B cell (primary cell): ENCODE data around the gene SPTBN1. TPM values are rescaled to one million over a fixed set of nuclear protein-coding genes. Genes with fewer than 3 reads are reported as not detected.

Experiments used
- ATAC-seq: fragments of 200-7000 bp; cut with Tn5 transposase; one replicate; pipeline ENCODE4 v1.10.0; 2021; ENCODE audit warnings: low read depth, mild to moderate bottlenecking, moderate number of reproducible peaks, moderate library complexity
- CTCF ChIA-PET: fragments of 350-600 bp; sonication (Branson Sonifier 250); formaldehyde crosslinking; loops from one replicate; lab custom pipeline; 2021; ENCODE audit warnings: antibody characterized with exemption, inconsistent platforms; lab: Charles Lee
- POLR2A ChIA-PET: fragments of 350-600 bp; sonication (Branson Sonifier 250); formaldehyde crosslinking; loops from one replicate; lab custom pipeline; 2021; ENCODE audit warnings: antibody characterized with exemption; lab: Charles Lee
- DNase-seq: peaks from one replicate; pipeline ENCODE4 v3.0.0; 2013
- H2AFZ ChIP-seq: 2 replicates; pipeline ENCODE4 v1.6.1; 2012; ENCODE audit warnings: mild to moderate bottlenecking, low read depth, low read length; ENCODE audit not compliant: insufficient read depth, poor library complexity, severe bottlenecking
- H3K27ac ChIP-seq, 2 donors: 1 replicate in 1 of 2; 2 replicates in 1 of 2; pipeline ENCODE4 v1.5.1; 2012 to 2013; ENCODE audit warnings: low read length in 2 of 2, mild to moderate bottlenecking in 2 of 2, moderate library complexity in 1 of 2
- H3K27me3 ChIP-seq, 4 experiments: fragments of 200-600 bp in 1 of 4; sonication (generic) in 1 of 4; replicated peaks in 1 of 4; 1 replicate in 2 of 4; 2 replicates in 2 of 4; pipeline versions ENCODE4 v1.6.1 to v1.7.0; 2013 to 2016; ENCODE audit warnings: low read length in 3 of 4, mild to moderate bottlenecking in 2 of 4, mixed read lengths in 1 of 4, moderate library complexity in 1 of 4; ENCODE audit not compliant: insufficient read depth in 4 of 4, control insufficient read depth in 3 of 4; ENCODE audit errors: control extremely low read depth in 1 of 4
- H3K36me3 ChIP-seq, 2 experiments: replicated peaks in 1 of 2; 1 replicate in 1 of 2; 2 replicates in 1 of 2; pipeline versions ENCODE4 v1.6.1 to v1.7.1; 2013; ENCODE audit warnings: low read length in 1 of 2; ENCODE audit not compliant: insufficient read depth in 2 of 2, control insufficient read depth in 1 of 2; ENCODE audit errors: control extremely low read depth in 1 of 2, extremely low read depth in 1 of 2
- H3K4me1 ChIP-seq, 2 donors: fragments of 200-600 bp in 1 of 2; sonication (generic) in 1 of 2; 1 replicate in 1 of 2; 2 replicates in 1 of 2; pipeline versions ENCODE4 v1.5.1 to v1.6.1; 2013 to 2017; ENCODE audit warnings: low read length in 2 of 2; ENCODE audit not compliant: control insufficient read depth in 2 of 2, insufficient read depth in 2 of 2
- H3K4me2 ChIP-seq: replicated peaks from 2 replicates; pipeline ENCODE3; 2012; ENCODE audit warnings: mild to moderate bottlenecking, low read depth, low read length; ENCODE audit not compliant: poor library complexity, severe bottlenecking
- H3K4me3 ChIP-seq, 5 experiments: fragments of 200-600 bp in 1 of 5; sonication (generic) in 1 of 5; 1 replicate in 3 of 5; 2 replicates in 2 of 5; pipeline versions ENCODE4 v1.5.1 to v1.7.0; 2011 to 2016; ENCODE audit warnings: low read length in 4 of 5, mild to moderate bottlenecking in 4 of 5, low read depth in 2 of 5, control low read depth in 1 of 5, moderate library complexity in 1 of 5; ENCODE audit not compliant: insufficient read depth in 1 of 5; ENCODE audit errors: control extremely low read depth in 1 of 5, extremely low read depth in 1 of 5
- H3K79me2 ChIP-seq: fragments of 200-600 bp; sonication (generic); one replicate; pipeline ENCODE4 v1.6.0; 2016; ENCODE audit warnings: low read length; ENCODE audit not compliant: control insufficient read depth, insufficient read depth
- H3K9ac ChIP-seq: fragments of 200-600 bp; sonication (generic); 2 replicates; pipeline ENCODE4 v1.6.1; 2017; ENCODE audit warnings: mild to moderate bottlenecking, low read length, moderate library complexity
- H3K9me3 ChIP-seq, 3 donors: one replicate each; pipeline versions ENCODE4 v1.6.1 to v1.7.1; 2013; ENCODE audit warnings: low read length in 2 of 3; ENCODE audit not compliant: control insufficient read depth in 2 of 3, insufficient read depth in 1 of 3; ENCODE audit errors: control extremely low read depth in 1 of 3
- H4K20me1 ChIP-seq: 2 replicates; pipeline ENCODE4 v1.6.0; 2012; ENCODE audit warnings: mild to moderate bottlenecking, low read length; ENCODE audit not compliant: insufficient read depth, control insufficient read depth, poor library complexity, severe bottlenecking
- H3K27ac Mint-ChIP-seq: one replicate; pipeline ENCODE4 v1.8.0; 2021; ENCODE audit warnings: mixed read lengths
- H3K27me3 Mint-ChIP-seq: one replicate; pipeline ENCODE4 v1.8.0; 2021; ENCODE audit warnings: mixed read lengths
- H3K4me1 Mint-ChIP-seq: one replicate; pipeline ENCODE4 v1.8.0; 2021; ENCODE audit warnings: mixed read lengths
- H3K4me3 Mint-ChIP-seq: one replicate; pipeline ENCODE4 v1.8.0; 2021; ENCODE audit warnings: mixed read lengths
- H3K9me3 Mint-ChIP-seq: one replicate; pipeline ENCODE4 v1.8.0; 2022; ENCODE audit warnings: mixed read lengths; ENCODE audit not compliant: insufficient read depth
- CTCF ChIP-seq: fragments of 200-600 bp; IDR thresholded peaks from one replicate; pipeline ENCODE4 v1.8.0; 2022; ENCODE audit warnings: antibody characterized with exemption, mild to moderate bottlenecking
- EZH2 ChIP-seq: IDR thresholded peaks from 2 replicates; pipeline ENCODE4 v1.6.1; 2012; ENCODE audit warnings: borderline replicate concordance, low read depth, mild to moderate bottlenecking, moderate library complexity, low read length; ENCODE audit not compliant: insufficient read depth, poor library complexity, severe bottlenecking
- WGBS: methylation state at CpG from one replicate; pipeline ENCODE4 v1.1.5; 2013; ENCODE audit warnings: missing lambda C conversion rate; ENCODE audit not compliant: insufficient coverage; 5-methylcytosine and 5-hydroxymethylcytosine counted together
- intact Hi-C: fragments of 100-400 bp; cut with micrococcal nuclease; formaldehyde crosslinking; loops from one replicate; pipeline ENCODE4 v1.10.0; 2022
- polyA plus RNA-seq: library from polyadenylated mRNA; depleted of rRNA; stranded (reverse); fragments of >200 nt; gene quantifications from 2 replicates; pipeline ENCODE4 v1.2.3, GENCODE V29; 2012
- total RNA-seq, 2 donors: library from RNA; stranded (reverse); fragments of 120-200 nt in 1 of 2; gene quantifications; 1 replicate in 1 of 2; 2 replicates in 1 of 2; pipeline versions ENCODE4 v1.2.3 to v1.2.4, GENCODE V29; 2013 to 2022

The SPTBN1 gene
- total and polyA plus RNA-seq, 2 donors (not counting 1 experiment from before 2014, with no cell fraction given), result 43.7 to 144 TPM

GRCh38 chr2:54659527-54659926, 203.4 kb downstream of the SPTBN1 start:
- Mint-ChIP-seq H3K9me3 (no peaks in the 10 kb centered on the region), H3K27ac (no peak overlapping the region), H3K27me3 (no peaks in the 10 kb centered on the region), H3K4me3 (no peak overlapping the region), H3K4me1 (no peaks in the 10 kb centered on the region)
- H3K36me3 ChIP-seq, result peaks cover 6 to 100% of the 10 kb centered on the region in 2 experiments
- no peaks in the 10 kb centered on the region for H3K9me3 ChIP-seq
- H3K27ac ChIP-seq, result no peak overlapping the region
- WGBS, result no CpG with 5 or more reads among the region's 4 CpGs
- H3K4me3 ChIP-seq, result no peak overlapping the region
- no peak overlapping the region for H2AFZ ChIP-seq
- H3K4me1 ChIP-seq, result no peaks in the 10 kb centered on the region
- no peak for ATAC-seq
- H3K27me3 ChIP-seq, result no peaks in the 10 kb centered on the region
- no peaks in the 10 kb centered on the region for H3K79me2 ChIP-seq
- H4K20me1 ChIP-seq, result peaks cover 6% of the 10 kb centered on the region
- ChIA-PET CTCF (interaction anchor here (1.3 to 12.8 kb wide), 3 partner anchors 47 to 514 kb away, joined by 10 to 294 read pairs (median 10); no protein-coding TSS in a partner anchor), POLR2A (no interaction called here)
- intact Hi-C loops, result no loop called here
- no peak for DNase-seq
- H3K4me2 ChIP-seq, result no peak overlapping the region
- TF ChIP-seq EZH2 (no peak), CTCF (no peak)
- H3K9ac ChIP-seq, result no peak overlapping the region

GRCh38 chr2:54660752-54661151, 204.6 kb downstream of the SPTBN1 start:
- Mint-ChIP-seq H3K27ac (peak overlapping the region; percentile 54), H3K4me3 (no peak overlapping the region), H3K27me3 (no peaks in the 10 kb centered on the region), H3K4me1 (no peaks in the 10 kb centered on the region), H3K9me3 (no peaks in the 10 kb centered on the region)
- DNase-seq (no peak), ATAC-seq (no peak)
- H3K4me1 ChIP-seq, result no peaks in the 10 kb centered on the region
- H2AFZ ChIP-seq, result no peak overlapping the region
- ChIA-PET POLR2A (no interaction called here), CTCF (interaction anchor here (1.1 to 12.8 kb wide), 6 partner anchors 26 to 554 kb away, joined by 3 to 294 read pairs (median 4); no protein-coding TSS in a partner anchor)
- no peaks in the 10 kb centered on the region for H3K27me3 ChIP-seq
- H3K4me3 ChIP-seq, result no peak overlapping the region
- intact Hi-C loops, result no loop called here
- 97% methylated on average over 10 of the region's 12 CpGs for WGBS
- TF ChIP-seq EZH2 (no peak), CTCF (no peak)
- peaks cover 8% of the 10 kb centered on the region for H4K20me1 ChIP-seq
- H3K9ac ChIP-seq, result no peak overlapping the region
- H3K9me3 ChIP-seq, result no peaks in the 10 kb centered on the region
- no peak overlapping the region for H3K4me2 ChIP-seq
- H3K36me3 ChIP-seq, result peaks cover 2 to 100% of the 10 kb centered on the region in 2 experiments
- H3K79me2 ChIP-seq, result no peaks in the 10 kb centered on the region
- no peak overlapping the region for H3K27ac ChIP-seq
